Hepatocyte (in vitro differentiated cells): Measurements from ENCODE around the gene CAST. TPM values are rescaled to one million over a fixed set of nuclear protein-coding genes. Genes with fewer than 3 reads are reported as not detected.

ENCODE experiments used
- DNase-seq: peaks from one replicate; pipeline ENCODE4 v3.0.0-alpha.2; 2016; ENCODE audit warnings: low spot score
- H2AFZ ChIP-seq: fragments of 200-600 bp; sonication (generic); 2 replicates; pipeline ENCODE4 v1.6.0; 2016; ENCODE audit warnings: antibody characterized with exemption, mild to moderate bottlenecking
- H3K27ac ChIP-seq: fragments of 200-600 bp; sonication (generic); 2 replicates; pipeline ENCODE4 v1.5.1; 2016; ENCODE audit warnings: mild to moderate bottlenecking
- H3K27me3 ChIP-seq: fragments of 200-600 bp; sonication (generic); 2 replicates; pipeline ENCODE4 v1.6.1; 2016
- H3K36me3 ChIP-seq: fragments of 200-600 bp; sonication (generic); replicated peaks from 2 replicates; pipeline ENCODE4 v1.5.1; 2016; ENCODE audit warnings: low read depth; ENCODE audit not compliant: insufficient read depth
- H3K4me1 ChIP-seq: fragments of 200-600 bp; sonication (generic); 2 replicates; pipeline ENCODE4 v1.5.1; 2016; ENCODE audit warnings: mild to moderate bottlenecking, moderate library complexity; ENCODE audit not compliant: insufficient read depth
- H3K4me2 ChIP-seq: fragments of 200-600 bp; sonication (generic); 2 replicates; pipeline ENCODE4 v1.6.0; 2016
- H3K4me3 ChIP-seq: fragments of 200-600 bp; sonication (generic); 2 replicates; pipeline ENCODE4 v1.5.1; 2016; ENCODE audit warnings: mild to moderate bottlenecking
- H3K79me2 ChIP-seq: fragments of 200-600 bp; sonication (generic); 2 replicates; pipeline ENCODE4 v1.6.0; 2017; ENCODE audit warnings: mild to moderate bottlenecking
- H3K9me2 ChIP-seq: fragments of 200-600 bp; sonication (generic); replicated peaks from 2 replicates; pipeline ENCODE4 v1.6.0; 2017; ENCODE audit warnings: mild to moderate bottlenecking; ENCODE audit not compliant: insufficient read depth
- H3K9me3 ChIP-seq: fragments of 200-600 bp; sonication (generic); 2 replicates; pipeline ENCODE4 v1.5.1; 2016; ENCODE audit warnings: low read depth, mild to moderate bottlenecking
- H4K20me1 ChIP-seq: fragments of 200-600 bp; sonication (generic); 2 replicates; pipeline ENCODE4 v1.6.0; 2016; ENCODE audit warnings: mild to moderate bottlenecking; ENCODE audit not compliant: insufficient read depth, poor library complexity, severe bottlenecking
- CTCF ChIP-seq: fragments of 200-600 bp; sonication (generic); IDR thresholded peaks from 2 replicates; pipeline ENCODE4 v1.5.1; 2016; ENCODE audit warnings: antibody characterized with exemption, mild to moderate bottlenecking; ENCODE audit not compliant: poor library complexity
- EZH2 ChIP-seq: fragments of 200-600 bp; sonication (generic); IDR thresholded peaks from 2 replicates; pipeline ENCODE4 v1.6.1; 2016; ENCODE audit warnings: antibody characterized with exemption, mild to moderate bottlenecking, borderline replicate concordance
- EZH2phosphoT487 ChIP-seq: fragments of 200-600 bp; sonication (generic); IDR thresholded peaks from one replicate; pipeline ENCODE4 v1.6.1; 2018; ENCODE audit warnings: antibody characterized with exemption, mild to moderate bottlenecking, low read depth, moderate library complexity; ENCODE audit not compliant: unreplicated experiment, severe bottlenecking
- WGBS: methylation state at CpG from one replicate; pipeline ENCODE4 v1.1.6; 2016; ENCODE audit warnings: low lambda C conversion rate; ENCODE audit errors: missing lambda C conversion rate; 5-methylcytosine and 5-hydroxymethylcytosine counted together
- polyA plus RNA-seq: library from polyadenylated mRNA; unstranded; fragments of >200 nt; fragmentation: Nextera tagmentation; extraction: Ambion mirVana; gene quantifications from 2 replicates; pipeline ENCODE4 v1.2.1, GENCODE V29; 2016
- total RNA-seq: library from RNA; depleted of rRNA; stranded (reverse); fragments of >200 nt; gene quantifications from 2 replicates; pipeline ENCODE4 v1.2.3, GENCODE V29; 2014

CAST gene
- total RNA-seq (177 and 195 TPM in 2 replicates), polyA plus RNA-seq (140 and 169 TPM in 2 replicates)

GRCh38 chr5:96661855-96662724 lies at the start of gene CAST:
CAST (plus strand) TSS chr5:96662376; CDS start chr5:96662423, 47 bp downstream.
- Histone ChIP-seq H3K9me2 (no peaks in the 10 kb centered on the region), H3K36me3 (no peaks in the 10 kb centered on the region), H4K20me1 (no peaks in the 10 kb centered on the region), H3K27ac (peak within 1 kb of the TSS; percentile 94), H3K27me3 (no peaks in the 10 kb centered on the region), H3K4me3 (peak within 1 kb of the TSS; percentile 95), H3K4me2 (peak within 1 kb of the TSS; percentile 90), H3K9me3 (no peaks in the 10 kb centered on the region), H2AFZ (peak within 1 kb of the TSS; percentile 65), H3K79me2 (peaks cover 37% of the 10 kb centered on the region), H3K4me1 (peaks cover 28% of the 10 kb centered on the region)
- TF ChIP-seq EZH2phosphoT487: no peak
- no peak for TF ChIP-seq CTCF
- TF ChIP-seq EZH2: no peak
- 2% methylated on average over 35 of the region's 75 CpGs for WGBS
- peak; percentile 87 for DNase-seq

- WGBS: 19% methylated on average over 6 of the region's 6 CpGs
- H3K4me2 ChIP-seq: no peak overlapping the region
- H3K9me2 ChIP-seq: no peaks in the 10 kb centered on the region
- no peaks in the 10 kb centered on the region for H4K20me1 ChIP-seq
- no peaks in the 10 kb centered on the region for H3K36me3 ChIP-seq
- no peak overlapping the region for H3K4me3 ChIP-seq
- H3K4me1 ChIP-seq: no peaks in the 10 kb centered on the region
- DNase-seq: peak; percentile 84
- no peak overlapping the region for H3K27ac ChIP-seq
- no peaks in the 10 kb centered on the region for H3K79me2 ChIP-seq
- no peak overlapping the region for H2AFZ ChIP-seq
- TF ChIP-seq EZH2phosphoT487 (no peak), CTCF (peak; percentile 67)
- H3K9me3 ChIP-seq: no peaks in the 10 kb centered on the region
- H3K27me3 ChIP-seq: no peaks in the 10 kb centered on the region
These were observed 48.0 kb upstream of the CAST start for GRCh38 chr5:96614110-96614691.

GRCh38 chr5:96615223-96615622 lies 47.0 kb upstream of the CAST start:
- no peak overlapping the region for H3K4me2 ChIP-seq
- TF ChIP-seq EZH2 (no peak), EZH2phosphoT487 (no peak), CTCF (no peak)

More at GRCh38 chr5:96615223-96615622, 47.0 kb upstream of the CAST start:
- Histone ChIP-seq H3K4me1 (no peaks in the 10 kb centered on the region), H3K36me3 (no peaks in the 10 kb centered on the region), H3K27ac (no peak overlapping the region), H3K79me2 (no peaks in the 10 kb centered on the region), H2AFZ (no peak overlapping the region), H3K27me3 (no peaks in the 10 kb centered on the region), H3K9me2 (no peaks in the 10 kb centered on the region), H3K4me3 (no peak overlapping the region), H4K20me1 (no peaks in the 10 kb centered on the region), H3K9me3 (no peaks in the 10 kb centered on the region)
- WGBS: 94% methylated on average over 3 of the region's 3 CpGs
- no peak for DNase-seq
